HepG2 (cell line): Measurements from ENCODE around the gene EFHD2. TPM values are rescaled to one million over a fixed set of nuclear protein-coding genes. Genes with fewer than 3 reads are reported as not detected.
A peak's percentile ranks its signal among the peaks of the same experiment; 100 is the strongest.

Source experiments
- BORCS8-MEF2B ChIP-seq: sonication (generic); formaldehyde crosslinking; IDR thresholded peaks from 2 replicates; pipeline ENCODE4 v1.8.0; 2022; ENCODE audit warnings: mild to moderate bottlenecking, missing genetic modification reagents
- EEA1 ChIP-seq: sonication (generic); formaldehyde crosslinking; IDR thresholded peaks from 2 replicates; pipeline ENCODE4 v1.5.1; 2020; ENCODE audit warnings: mild to moderate bottlenecking, missing genetic modification reagents, borderline replicate concordance
- ERF ChIP-seq: IDR thresholded peaks from 2 replicates; pipeline ENCODE4 v1.6.1; 2018; ENCODE audit warnings: missing biosample characterization, missing genetic modification reagents
- MED1 ChIP-seq: sonication (generic); formaldehyde crosslinking; IDR thresholded peaks from 2 replicates; pipeline ENCODE4 v1.4.0; 2020; ENCODE audit warnings: missing genetic modification reagents
- MIER3 ChIP-seq: IDR thresholded peaks from 2 replicates; pipeline ENCODE4 v1.6.1; 2016; ENCODE audit warnings: missing compliant biosample characterization, borderline replicate concordance
- PHF8 ChIP-seq: sonication (generic); formaldehyde crosslinking; IDR thresholded peaks from 2 replicates; pipeline ENCODE4 v1.5.0; 2020; ENCODE audit warnings: missing genetic modification reagents
- SALL1 ChIP-seq: sonication (generic); formaldehyde crosslinking; IDR thresholded peaks from 2 replicates; pipeline ENCODE4 v1.8.0; 2022; ENCODE audit warnings: mild to moderate bottlenecking, missing genetic modification reagents
- SPEN ChIP-seq: sonication (generic); formaldehyde crosslinking; IDR thresholded peaks from 2 replicates; pipeline ENCODE4 v1.5.1; 2020; ENCODE audit warnings: low read depth, mild to moderate bottlenecking, missing genetic modification reagents
- TAF1 ChIP-seq: sonication (generic); formaldehyde crosslinking; IDR thresholded peaks from 2 replicates; pipeline ENCODE4 v1.4.0; 2020; ENCODE audit warnings: missing genetic modification reagents
- TFDP1 ChIP-seq: IDR thresholded peaks from 2 replicates; pipeline ENCODE4 v1.6.1; 2016; ENCODE audit warnings: missing compliant biosample characterization, missing genetic modification reagents, borderline replicate concordance
- TFDP2 ChIP-seq: sonication (generic); formaldehyde crosslinking; IDR thresholded peaks from 2 replicates; pipeline ENCODE4 v1.4.0; 2020; ENCODE audit warnings: missing genetic modification reagents
- YY1 ChIP-seq: IDR thresholded peaks from 2 replicates; pipeline ENCODE4 v1.6.1; 2011; ENCODE audit warnings: low read length, low read depth, moderate library complexity, mild to moderate bottlenecking; ENCODE audit not compliant: insufficient read depth, insufficient replicate concordance
- ZBTB39 ChIP-seq: sonication (generic); formaldehyde crosslinking; IDR thresholded peaks from 2 replicates; pipeline ENCODE4 v1.5.0; 2020; ENCODE audit warnings: missing genetic modification reagents
- ZHX1 ChIP-seq: sonication (generic); formaldehyde crosslinking; IDR thresholded peaks from 2 replicates; pipeline ENCODE4 v1.8.1; 2022; ENCODE audit warnings: low read depth, mild to moderate bottlenecking, missing genetic modification reagents
- ZNF350 ChIP-seq: sonication (generic); formaldehyde crosslinking; IDR thresholded peaks from 2 replicates; pipeline ENCODE4 v1.4.0; 2020; ENCODE audit warnings: mild to moderate bottlenecking, low read depth, missing genetic modification reagents, borderline replicate concordance
- ZNF746 ChIP-seq: sonication (generic); formaldehyde crosslinking; IDR thresholded peaks from 2 replicates; pipeline ENCODE4 v1.8.0; 2022; ENCODE audit warnings: mild to moderate bottlenecking, missing genetic modification reagents
- ZNF773 ChIP-seq: sonication (generic); formaldehyde crosslinking; IDR thresholded peaks from 2 replicates; pipeline ENCODE4 v1.4.0; 2020; ENCODE audit warnings: missing genetic modification reagents, borderline replicate concordance
- ZNF792 ChIP-seq: IDR thresholded peaks from 2 replicates; pipeline ENCODE4 v1.6.1; 2016
- ZNF800 ChIP-seq: sonication (generic); formaldehyde crosslinking; IDR thresholded peaks from 2 replicates; pipeline ENCODE4 v1.4.0; 2020; ENCODE audit warnings: missing genetic modification reagents
- polyA plus RNA-seq, 8 experiments: library from polyadenylated mRNA; depleted of rRNA in 3 of 8; stranded (reverse) in 7 of 8; unstranded in 1 of 8; fragments of >200 nt; fragmentation: Illumina TruSeq in 4 of 8; extraction: Trizol in 4 of 8; gene quantifications; 2 replicates each; pipeline versions ENCODE4 v1.2.1 to v1.2.3, GENCODE V29; 2011 to 2016; ENCODE audit warnings: low read depth in 4 of 8, missing spikeins in 1 of 8, mixed read lengths in 1 of 8; ENCODE audit not compliant: insufficient read depth in 1 of 8
- total RNA-seq, 5 experiments: library from RNA; depleted of rRNA; stranded (reverse); fragments of >200 nt; fragmentation: Illumina TruSeq; extraction: Trizol; gene quantifications; 2 replicates each; pipeline ENCODE4 v1.2.3, GENCODE V29; 2016; ENCODE audit warnings: low read depth in 1 of 5

Gene EFHD2
- total and polyA plus RNA-seq, 2 of the 13 experiments (the other 11 are each of a cell fraction or from before 2014, with no cell fraction given) = 9.4 to 12.7 TPM

- TF ChIP-seq ZNF746 (CRISPR knock-in tag) = no peak
- 0 out of 2 replicates have a peak, but pooled peaks have one; percentile 40 for TF ChIP-seq ZHX1 (CRISPR knock-in tag)
- TF ChIP-seq EEA1 (CRISPR knock-in tag) = no peak
- TF ChIP-seq TFDP1 = no peak
- no peak for TF ChIP-seq BORCS8-MEF2B (CRISPR knock-in tag)
- peak; percentile 27 for TF ChIP-seq YY1
- peak; percentile 15; the same call in 1 of the 2 replicates for TF ChIP-seq ZNF792 (CRISPR knock-in tag)
- TF ChIP-seq SPEN (CRISPR knock-in tag) = peak; percentile 29; the same call in 1 of the 2 replicates
- no peak for TF ChIP-seq ZBTB39
- TF ChIP-seq SALL1 (CRISPR knock-in tag) = peak; percentile 97
- TF ChIP-seq TFDP2 (CRISPR knock-in tag) = no peak
- no peak for TF ChIP-seq ZNF773 (CRISPR knock-in tag)
- TF ChIP-seq MED1 (CRISPR knock-in tag) = peak; percentile 49; the same call in 1 of the 2 replicates
- TF ChIP-seq PHF8 = peak; percentile 12; the same call in 1 of the 2 replicates
- TF ChIP-seq MIER3 = peak; percentile 18; the same call in 1 of the 2 replicates
- TF ChIP-seq ERF (CRISPR knock-in tag) = peak; percentile 15; the same call in 1 of the 2 replicates
- TF ChIP-seq TAF1 (CRISPR knock-in tag) = no peak
- no peak for TF ChIP-seq ZNF800
- peak; percentile 17; the same call in 1 of the 2 replicates for TF ChIP-seq ZNF350
Observed at GRCh38 chr1:15370781-15371520, 38.7 kb upstream of the EFHD2 start (continued).
